ENCODE data around the gene RPL29.

Gene RPL29

GRCh38 chr3:52031896-52032295 is 36.2 kb upstream of the RPL29 start:
- H3K36me3 ChIP-seq (ENCODE audit: control insufficient read depth in 1 of 2, insufficient read depth in 2 of 2, low read depth in 1 of 2, low read length in 2 of 2): no peaks in the 10 kb centered on the region
- no peak overlapping the region for H3K18ac ChIP-seq (ENCODE audit: low read depth in 1 of 2, low read length in 2 of 2)
- H2AFZ ChIP-seq (ENCODE audit: low read depth, low read length): no peak overlapping the region
- no peak overlapping the region for H2BK5ac ChIP-seq (ENCODE audit: low read depth, low read length, poor library complexity, severe bottlenecking)
- H3K9me3 ChIP-seq (ENCODE audit: control insufficient read depth, low read length): peaks cover 4% of the 10 kb centered on the region
- H3K14ac ChIP-seq (ENCODE audit: low read length in 2 of 2): peak overlapping the region in 1 of 2 experiments; percentile 26
- H4K91ac ChIP-seq (ENCODE audit: low read length): no peak overlapping the region
- no peaks in the 10 kb centered on the region for H3K4me1 ChIP-seq (ENCODE audit: control insufficient read depth, insufficient read depth, low read depth, low read length)
- no peak overlapping the region for H3K4me2 ChIP-seq (ENCODE audit: low read length, poor library complexity, severe bottlenecking)
- no peaks in the 10 kb centered on the region for H3K79me1 ChIP-seq (replicated peaks; ENCODE audit: low read length, poor library complexity, severe bottlenecking)
- H3K27me3 ChIP-seq (ENCODE audit: control insufficient read depth in 1 of 2, insufficient read depth in 1 of 2, low read length in 2 of 2): peaks cover 0 to 6% of the 10 kb centered on the region in 2 experiments
- WGBS: 82% methylated on average over 10 of the region's 10 CpGs
- no peak overlapping the region for H3K9ac ChIP-seq (ENCODE audit: low read length)
- no peak overlapping the region for H3K4ac ChIP-seq (ENCODE audit: low read depth in 1 of 2, low read length in 2 of 2)
- no peak overlapping the region for H2BK120ac ChIP-seq (ENCODE audit: low read depth, low read length)
- no peak for DNase-seq
- no peak overlapping the region for H3K4me3 ChIP-seq (ENCODE audit: insufficient read depth in 1 of 2, low read depth in 1 of 2, low read length in 2 of 2)
- no peak overlapping the region for H2AK5ac ChIP-seq (ENCODE audit: low read length, severe bottlenecking)
- no peak overlapping the region for H3K27ac ChIP-seq (ENCODE audit: low read length, poor library complexity, severe bottlenecking)
- H2BK12ac ChIP-seq (ENCODE audit: low read length in 2 of 2): no peak overlapping the region
- H2BK15ac ChIP-seq (ENCODE audit: low read depth, poor library complexity, severe bottlenecking): no peak overlapping the region
- no peak overlapping the region for H4K8ac ChIP-seq (ENCODE audit: low read length)
- H3K23ac ChIP-seq (ENCODE audit: low read length in 2 of 2): no peak overlapping the region

GRCh38 chr3:52030714-52031310 is 35.1 kb upstream of the RPL29 start:
- Histone ChIP-seq H3K4me3 (ENCODE audit: insufficient read depth in 1 of 2, low read depth in 1 of 2, low read length in 2 of 2) (no peak overlapping the region), H3K36me3 (ENCODE audit: control insufficient read depth in 1 of 2, insufficient read depth in 2 of 2, low read depth in 1 of 2, low read length in 2 of 2) (no peaks in the 10 kb centered on the region), H3K18ac (ENCODE audit: low read depth in 1 of 2, low read length in 2 of 2) (no peak overlapping the region), H3K14ac (ENCODE audit: low read length in 2 of 2) (no peak overlapping the region), H2AFZ (ENCODE audit: low read depth, low read length) (no peak overlapping the region), H2BK120ac (ENCODE audit: low read depth, low read length) (no peak overlapping the region), H3K9ac (ENCODE audit: low read length) (no peak overlapping the region), H2BK15ac (ENCODE audit: low read depth, poor library complexity, severe bottlenecking) (no peak overlapping the region), H2AK5ac (ENCODE audit: low read length, severe bottlenecking) (no peak overlapping the region), H2BK5ac (ENCODE audit: low read depth, low read length, poor library complexity, severe bottlenecking) (no peak overlapping the region), H3K79me1 (replicated peaks; ENCODE audit: low read length, poor library complexity, severe bottlenecking) (no peaks in the 10 kb centered on the region), H3K27ac (ENCODE audit: low read length, poor library complexity, severe bottlenecking) (no peak overlapping the region), H3K23ac (ENCODE audit: low read length in 2 of 2) (no peak overlapping the region), H3K9me3 (ENCODE audit: control insufficient read depth, low read length) (peaks cover 4% of the 10 kb centered on the region), H3K27me3 (ENCODE audit: control insufficient read depth in 1 of 2, insufficient read depth in 1 of 2, low read length in 2 of 2) (peaks cover 0 to 3% of the 10 kb centered on the region in 2 experiments), H3K4ac (ENCODE audit: low read depth in 1 of 2, low read length in 2 of 2) (no peak overlapping the region), H4K91ac (ENCODE audit: low read length) (no peak overlapping the region), H2BK12ac (ENCODE audit: low read length in 2 of 2) (no peak overlapping the region), H3K4me1 (ENCODE audit: control insufficient read depth, insufficient read depth, low read depth, low read length) (no peaks in the 10 kb centered on the region), H3K4me2 (ENCODE audit: low read length, poor library complexity, severe bottlenecking) (no peak overlapping the region), H4K8ac (ENCODE audit: low read length) (no peak overlapping the region)
- 90% methylated on average over 11 of the region's 11 CpGs for WGBS
- DNase-seq: no peak

- no peak overlapping the region for H3K18ac ChIP-seq (ENCODE audit: low read depth in 1 of 2, low read length in 2 of 2)
- no peak overlapping the region for H2BK12ac ChIP-seq (ENCODE audit: low read length in 2 of 2)
- H3K9me3 ChIP-seq (ENCODE audit: control insufficient read depth, low read length): peaks cover 4% of the 10 kb centered on the region
- peaks cover 0 to 3% of the 10 kb centered on the region in 2 experiments for H3K27me3 ChIP-seq (ENCODE audit: control insufficient read depth in 1 of 2, insufficient read depth in 1 of 2, low read length in 2 of 2)
- 92% methylated on average over 10 of the region's 10 CpGs for WGBS
- H3K4me2 ChIP-seq (ENCODE audit: low read length, poor library complexity, severe bottlenecking): no peak overlapping the region
- H3K4ac ChIP-seq (ENCODE audit: low read depth in 1 of 2, low read length in 2 of 2): no peak overlapping the region
- no peak overlapping the region for H3K27ac ChIP-seq (ENCODE audit: low read length, poor library complexity, severe bottlenecking)
- peaks cover 3% of the 10 kb centered on the region for H3K4me1 ChIP-seq (ENCODE audit: control insufficient read depth, insufficient read depth, low read depth, low read length)
- no peak overlapping the region for H3K9ac ChIP-seq (ENCODE audit: low read length)
- H4K8ac ChIP-seq (ENCODE audit: low read length): no peak overlapping the region
- no peaks in the 10 kb centered on the region for H3K36me3 ChIP-seq (ENCODE audit: control insufficient read depth in 1 of 2, insufficient read depth in 2 of 2, low read depth in 1 of 2, low read length in 2 of 2)
- H3K4me3 ChIP-seq (ENCODE audit: insufficient read depth in 1 of 2, low read depth in 1 of 2, low read length in 2 of 2): no peak overlapping the region
- H2BK120ac ChIP-seq (ENCODE audit: low read depth, low read length): no peak overlapping the region
- no peaks in the 10 kb centered on the region for H3K79me1 ChIP-seq (replicated peaks; ENCODE audit: low read length, poor library complexity, severe bottlenecking)
- H2BK5ac ChIP-seq (ENCODE audit: low read depth, low read length, poor library complexity, severe bottlenecking): no peak overlapping the region
- H2AK5ac ChIP-seq (ENCODE audit: low read length, severe bottlenecking): no peak overlapping the region
- no peak for DNase-seq
- H2BK15ac ChIP-seq (ENCODE audit: low read depth, poor library complexity, severe bottlenecking): no peak overlapping the region
- H4K91ac ChIP-seq (ENCODE audit: low read length): no peak overlapping the region
- H3K23ac ChIP-seq (ENCODE audit: low read length in 2 of 2): no peak overlapping the region
- H3K14ac ChIP-seq (ENCODE audit: low read length in 2 of 2): no peak overlapping the region
- H2AFZ ChIP-seq (ENCODE audit: low read depth, low read length): no peak overlapping the region
Observed at GRCh38 chr3:52029535-52029934, 33.8 kb upstream of the RPL29 start.

- Histone ChIP-seq H4K8ac (ENCODE audit: low read length) (no peak overlapping the region), H3K4me2 (ENCODE audit: low read length, poor library complexity, severe bottlenecking) (no peak overlapping the region), H3K36me3 (ENCODE audit: control insufficient read depth in 1 of 2, insufficient read depth in 2 of 2, low read depth in 1 of 2, low read length in 2 of 2) (no peaks in the 10 kb centered on the region), H2AFZ (ENCODE audit: low read depth, low read length) (no peak overlapping the region), H3K27ac (ENCODE audit: low read length, poor library complexity, severe bottlenecking) (no peak overlapping the region), H3K9ac (ENCODE audit: low read length) (no peak overlapping the region), H3K9me3 (ENCODE audit: control insufficient read depth, low read length) (peaks cover 4% of the 10 kb centered on the region), H3K4ac (ENCODE audit: low read depth in 1 of 2, low read length in 2 of 2) (no peak overlapping the region), H3K18ac (ENCODE audit: low read depth in 1 of 2, low read length in 2 of 2) (no peak overlapping the region), H3K79me1 (replicated peaks; ENCODE audit: low read length, poor library complexity, severe bottlenecking) (no peaks in the 10 kb centered on the region), H2BK5ac (ENCODE audit: low read depth, low read length, poor library complexity, severe bottlenecking) (no peak overlapping the region), H3K27me3 (ENCODE audit: control insufficient read depth in 1 of 2, insufficient read depth in 1 of 2, low read length in 2 of 2) (peaks cover 0 to 3% of the 10 kb centered on the region in 2 experiments), H3K23ac (ENCODE audit: low read length in 2 of 2) (no peak overlapping the region), H3K14ac (ENCODE audit: low read length in 2 of 2) (peak overlapping the region in 1 of 2 experiments; percentile 69), H2BK15ac (ENCODE audit: low read depth, poor library complexity, severe bottlenecking) (no peak overlapping the region), H3K4me3 (ENCODE audit: insufficient read depth in 1 of 2, low read depth in 1 of 2, low read length in 2 of 2) (no peak overlapping the region), H2BK120ac (ENCODE audit: low read depth, low read length) (no peak overlapping the region), H2AK5ac (ENCODE audit: low read length, severe bottlenecking) (no peak overlapping the region), H4K91ac (ENCODE audit: low read length) (no peak overlapping the region), H3K4me1 (ENCODE audit: control insufficient read depth, insufficient read depth, low read depth, low read length) (peaks cover 3% of the 10 kb centered on the region), H2BK12ac (ENCODE audit: low read length in 2 of 2) (no peak overlapping the region)
- 76% methylated on average over 9 of the region's 9 CpGs for WGBS
- DNase-seq: no peak
Observed at GRCh38 chr3:52029053-52029452, 33.4 kb upstream of the RPL29 start.
